SW 1271 (cell line): ENCODE results near the gene DNMT3A.

Experiments
- DNase-seq, 2 experiments: peaks; one replicate each; lab custom pipeline; 2025; lab: John Stamatoyannopoulos, UW

Gene DNMT3A

DNA sequence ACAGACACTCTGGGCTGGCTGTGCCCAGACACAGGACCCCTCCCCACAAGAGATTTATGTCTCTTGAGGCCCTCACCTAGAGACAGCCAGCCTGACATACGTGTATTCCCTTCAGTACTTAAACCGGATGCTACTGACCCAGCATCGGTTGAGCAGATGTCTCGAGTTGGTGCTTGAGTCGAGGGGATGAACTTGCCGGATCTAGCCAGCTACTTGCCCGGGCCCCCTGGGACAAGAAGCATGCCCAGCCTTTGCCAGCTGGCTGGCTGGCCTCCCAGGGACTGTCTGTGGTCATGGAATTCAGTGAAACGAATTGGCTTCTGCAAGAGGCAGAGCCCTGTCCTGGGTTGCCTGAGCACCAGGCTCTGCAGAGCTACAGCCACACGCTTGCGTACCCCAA lies 36.0 kb downstream of the DNMT3A start:
- no peak for DNase-seq

DNA sequence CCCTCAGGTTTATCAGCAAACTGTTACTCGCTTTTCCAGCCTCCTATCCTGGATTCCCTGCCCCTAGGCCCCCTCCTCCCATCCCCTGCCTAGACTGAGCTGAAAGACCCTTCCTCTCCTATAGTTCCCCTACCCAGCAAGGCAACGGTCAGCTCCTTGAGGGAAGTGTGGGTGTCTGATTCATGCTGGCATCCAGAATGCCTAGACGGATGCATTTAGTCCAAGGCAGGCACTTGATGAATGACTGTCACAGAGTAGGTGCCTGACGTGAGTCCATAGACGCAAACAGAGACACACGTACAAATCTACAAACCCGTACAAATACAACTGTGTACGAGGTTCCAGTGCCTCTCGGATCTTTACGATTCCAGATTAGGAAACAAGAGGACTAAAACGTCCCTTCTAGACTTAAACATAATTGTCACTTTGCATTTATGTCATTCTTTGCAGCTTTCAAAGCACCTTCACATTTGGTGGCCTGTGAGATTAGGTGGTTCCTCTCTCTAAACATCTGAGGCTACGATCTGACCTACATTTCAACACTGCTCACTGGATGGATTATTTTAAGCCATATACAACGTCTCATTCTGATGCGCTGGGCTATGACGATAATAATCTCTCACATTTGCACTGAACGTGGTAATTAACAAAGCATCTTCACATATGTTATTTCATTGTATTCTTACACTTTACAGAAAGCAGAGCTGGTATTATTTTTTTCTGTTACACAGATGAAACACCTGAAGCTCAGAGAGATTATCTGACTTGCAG lies 36.7 kb downstream of the DNMT3A start:
- no peak for DNase-seq

GRCh38 chr2:25304321-25304720 lies 37.4 kb downstream of the DNMT3A start:
- DNase-seq: no peak

- no peak for DNase-seq
Observed at GRCh38 chr2:25303633-25304236, 38.0 kb downstream of the DNMT3A start.

- no peak for DNase-seq
Observed at GRCh38 chr2:25302758-25303375, 38.9 kb downstream of the DNMT3A start.

- DNase-seq: peak in 1 of 2 experiments; percentile 42
Observed at GRCh38 chr2:25301453-25302352, 40.0 kb downstream of the DNMT3A start.

- DNase-seq: no peak
Observed at GRCh38 chr2:25300001-25300400, 41.7 kb downstream of the DNMT3A start.

- no peak for DNase-seq
Observed at GRCh38 chr2:25298776-25299431, 42.8 kb downstream of the DNMT3A start.

- DNase-seq: no peak
Observed at GRCh38 chr2:25297738-25298137, 44.0 kb downstream of the DNMT3A start.

DNA sequence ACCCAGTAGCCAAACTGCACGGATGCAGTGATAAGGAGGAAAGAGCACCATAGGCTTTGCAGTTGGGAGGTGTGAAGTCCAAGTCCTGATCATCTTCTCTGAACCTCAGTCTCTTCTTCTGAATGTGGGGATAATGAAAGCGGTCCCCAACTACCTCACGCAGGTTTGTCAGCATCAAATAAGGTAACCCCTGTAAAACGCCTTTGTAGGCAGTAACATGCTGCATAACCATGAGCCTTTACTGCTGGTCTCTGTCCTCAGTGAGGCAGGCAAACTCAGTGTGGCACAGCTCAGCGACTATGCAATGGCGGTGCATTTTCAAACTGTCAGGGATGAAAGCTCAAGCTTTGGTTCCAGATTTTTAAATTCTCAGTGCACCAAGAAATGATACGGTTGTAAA lies 46.1 kb downstream of the DNMT3A start:
- no peak for DNase-seq

GRCh38 chr2:25294573-25295462 lies 46.9 kb downstream of the DNMT3A start:
- DNase-seq: no peak

DNA sequence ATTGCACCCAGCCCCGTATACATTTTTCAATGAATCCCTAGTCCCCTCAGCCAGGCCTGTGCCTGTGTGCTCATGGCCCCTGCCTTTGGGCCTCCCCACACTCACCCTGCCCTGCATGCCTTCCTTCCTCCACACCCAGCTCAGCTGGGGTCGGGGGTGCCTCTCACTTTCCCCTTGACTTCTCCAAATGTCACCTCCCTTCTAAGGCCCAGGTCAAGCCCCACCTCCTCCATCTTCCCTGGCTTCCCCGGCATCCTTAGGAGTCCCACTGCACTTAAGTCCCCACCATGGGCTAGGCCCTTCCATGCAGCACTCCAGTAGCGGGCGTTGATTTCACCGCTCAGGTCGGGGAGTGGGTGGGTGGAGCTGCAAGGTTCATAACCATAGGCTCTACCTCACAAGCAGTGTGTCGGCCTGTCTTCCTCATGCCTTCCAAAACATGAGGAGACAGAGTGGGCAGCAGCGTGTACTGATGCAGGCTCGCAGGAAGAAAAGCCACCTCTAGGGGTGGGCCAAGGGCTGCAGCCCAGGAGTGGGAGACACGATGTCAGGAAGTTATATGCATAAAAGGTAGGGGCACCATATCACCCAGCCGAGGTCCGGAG lies 47.7 kb downstream of the DNMT3A start:
- DNase-seq: no peak

DNA sequence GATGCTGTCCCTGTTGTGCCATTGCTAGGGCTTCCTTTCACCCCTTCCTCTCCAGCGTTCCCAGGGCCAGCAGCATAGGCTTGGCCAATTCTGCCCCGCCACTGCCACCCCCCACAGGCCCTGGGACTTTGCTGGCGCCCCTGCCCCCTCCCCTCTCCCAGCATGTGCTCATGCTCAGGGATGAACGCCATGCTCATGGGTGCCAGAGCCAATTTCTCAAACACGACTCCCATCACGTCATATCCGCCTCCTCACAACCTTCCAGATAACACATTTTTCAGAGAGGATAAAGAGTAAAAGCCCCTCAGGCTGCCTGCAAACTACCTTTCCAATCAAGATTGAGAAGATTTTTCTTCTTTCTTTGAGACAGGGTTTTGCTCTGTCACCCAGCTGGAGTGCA lies 48.6 kb downstream of the DNMT3A start:
- no peak for DNase-seq

DNA sequence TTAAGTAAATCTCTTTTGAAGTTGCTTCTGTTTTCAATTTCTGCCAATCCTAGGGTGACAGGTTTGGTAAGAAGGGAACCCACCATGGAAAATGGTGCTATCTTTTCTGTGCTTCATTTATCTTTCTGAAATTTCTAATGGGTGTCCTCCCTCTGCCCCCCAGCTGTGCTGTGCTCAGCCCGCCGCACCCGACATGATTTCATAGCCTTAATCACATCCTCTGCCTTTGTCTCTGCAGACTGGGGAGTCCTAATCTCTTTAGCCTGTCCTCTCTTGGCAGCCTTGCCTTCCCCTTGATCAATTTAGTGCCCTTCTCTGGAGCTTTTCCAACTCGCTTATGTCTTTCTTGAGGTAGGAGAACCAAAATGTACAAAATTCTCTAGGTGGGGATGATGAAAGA lies 49.3 kb downstream of the DNMT3A start:
- no peak for DNase-seq

DNA sequence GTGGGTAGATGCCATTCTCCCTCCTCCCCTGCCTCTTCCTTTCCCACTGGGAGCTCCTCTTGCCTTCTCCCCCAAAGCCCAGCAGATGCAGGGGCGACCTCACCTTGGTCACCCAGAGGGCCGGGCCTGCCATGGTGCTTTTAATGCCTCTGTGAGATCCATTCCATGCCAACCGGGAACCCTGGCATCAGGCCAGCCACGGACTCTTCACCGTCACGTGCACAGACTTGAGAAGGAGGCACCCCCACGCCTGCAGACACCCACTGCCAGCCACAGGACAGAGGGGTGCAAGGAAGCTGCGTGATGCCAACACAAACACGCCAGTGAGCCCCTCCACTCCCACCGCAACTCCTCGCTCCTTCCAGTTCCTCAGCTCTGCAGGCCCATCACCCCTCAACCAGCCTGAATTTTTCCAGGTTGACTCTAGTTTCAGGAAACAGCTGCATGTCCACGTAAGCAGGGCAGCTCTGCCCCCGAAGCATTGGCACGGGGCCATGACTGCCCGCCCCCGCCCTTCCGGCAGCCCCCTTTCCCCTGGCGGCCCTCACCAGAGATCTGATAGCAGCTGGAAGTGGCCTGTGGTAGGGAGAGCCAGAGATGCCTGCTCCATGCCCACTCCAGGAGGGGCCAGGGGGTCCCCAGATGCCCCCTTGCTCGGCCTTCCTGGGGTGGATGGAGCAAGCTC lies 50.8 kb downstream of the DNMT3A start:
- no peak for DNase-seq

DNA sequence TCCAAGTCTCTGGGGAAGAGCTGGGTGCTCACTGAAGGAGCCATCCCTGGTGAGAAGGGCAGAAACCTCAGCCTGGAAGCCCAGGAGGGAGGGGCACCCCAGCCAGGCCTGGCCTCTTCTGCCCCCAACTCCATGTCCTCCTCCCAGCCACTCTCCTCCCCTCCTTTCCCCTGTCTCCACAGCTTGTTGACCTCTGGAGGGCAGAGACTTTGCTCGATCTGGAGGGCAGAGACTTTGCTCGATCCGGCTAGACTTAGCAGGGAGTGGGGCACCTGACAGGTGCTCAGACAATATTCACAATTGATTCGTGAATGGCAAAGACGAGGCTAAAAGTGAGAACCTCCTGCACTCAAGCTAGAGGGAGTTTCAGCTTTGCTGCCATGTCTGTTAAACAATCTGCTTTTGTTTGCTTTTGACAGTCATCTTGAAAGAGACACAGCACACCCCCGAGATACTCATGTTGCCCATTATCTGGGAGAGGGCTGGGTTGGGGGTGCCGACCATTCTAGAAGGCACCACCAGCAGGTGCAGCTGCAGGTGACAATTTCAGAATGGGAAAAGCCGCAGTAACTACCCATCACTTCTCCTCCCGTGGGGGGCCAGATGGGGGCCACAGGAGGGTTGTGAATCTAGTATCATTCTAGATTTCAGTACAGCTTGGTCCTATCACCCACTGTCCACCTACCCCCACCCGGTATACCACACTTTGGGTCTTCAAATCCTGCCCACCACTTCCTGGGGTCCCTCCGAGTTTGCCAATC lies 54.8 kb downstream of the DNMT3A start:
- no peak for DNase-seq

- DNase-seq: no peak
Observed at GRCh38 chr2:25286025-25286400, 55.7 kb downstream of the DNMT3A start.

- no peak for DNase-seq
Observed at GRCh38 chr2:25285265-25286024, 56.3 kb downstream of the DNMT3A start.
